K562 (cell line): Measurements from ENCODE around the gene MATK. TPM values are rescaled to one million over a fixed set of nuclear protein-coding genes. Genes with fewer than 3 reads are reported as not detected.

Experiments used
- CTCF ChIP-seq, 3 experiments: IDR thresholded peaks in 2 of 3; conservative IDR thresholded peaks in 1 of 3; 2 replicates each; pipeline ENCODE4 v1.5.1; 2011 to 2012; ENCODE audit warnings: low read length in 3 of 3, mild to moderate bottlenecking in 3 of 3, control low read depth in 2 of 3, improper control_type of control experiment in 1 of 3, inconsistent platforms in 1 of 3, low read depth in 1 of 3, mixed read lengths in 1 of 3, moderate library complexity in 1 of 3; ENCODE audit not compliant: insufficient read depth in 2 of 3
- EZH2 ChIP-seq: IDR thresholded peaks from 2 replicates; pipeline ENCODE4 v1.6.1; 2012; ENCODE audit warnings: low read depth, mild to moderate bottlenecking, inconsistent platforms, low read length, borderline replicate concordance
- HNRNPUL1 ChIP-seq: fragments of 200-400 bp; formaldehyde crosslinking; IDR thresholded peaks from 2 replicates; pipeline ENCODE4 v1.6.1; 2017; ENCODE audit warnings: low read length
- NFXL1 ChIP-seq: fragments of 450-650 bp; formaldehyde crosslinking; IDR thresholded peaks from 2 replicates; pipeline ENCODE4 v1.4.0; 2021; ENCODE audit warnings: mild to moderate bottlenecking
- NRF1 ChIP-seq, 2 experiments: fragments of 450-650 bp; IDR thresholded peaks in 1 of 2; conservative IDR thresholded peaks in 1 of 2; 2 replicates each; pipeline ENCODE4 v1.6.1; 2014; ENCODE audit warnings: mild to moderate bottlenecking in 2 of 2
- TEAD4 ChIP-seq, 2 experiments: sonication (generic) in 1 of 2; formaldehyde crosslinking in 1 of 2; IDR thresholded peaks; 2 replicates each; pipeline versions ENCODE4 v1.6.1 to v1.8.0; 2012 to 2022; ENCODE audit warnings: borderline replicate concordance in 1 of 2, inconsistent platforms in 1 of 2, low read length in 1 of 2, mild to moderate bottlenecking in 1 of 2, missing genetic modification reagents in 1 of 2
- TFAM ChIP-seq: fragments of 250-450 bp; sonication (Bioruptor Pico); conservative IDR thresholded peaks from 2 replicates; pipeline ENCODE4 v1.5.0; 2021; ENCODE audit warnings: mild to moderate bottlenecking, moderate library complexity
- ZBTB33 ChIP-seq: sonication (generic); formaldehyde crosslinking; IDR thresholded peaks from 2 replicates; pipeline ENCODE4 v1.8.1; 2023; ENCODE audit warnings: mild to moderate bottlenecking, missing genetic modification reagents
- ZMIZ1 ChIP-seq, 2 experiments: fragments of 150-350 bp in 1 of 2; IDR thresholded peaks; 2 replicates each; pipeline ENCODE4 v1.6.1; 2012 to 2016; ENCODE audit warnings: low read depth in 2 of 2, low read length in 2 of 2, mild to moderate bottlenecking in 1 of 2, moderate library complexity in 1 of 2
- ZNF740 ChIP-seq, 3 experiments: fragments of 200-800 bp in 1 of 3; sonication (Bioruptor generic) in 1 of 3; sonication (generic) in 1 of 3; formaldehyde crosslinking in 1 of 3; IDR thresholded peaks; 2 replicates each; pipeline versions ENCODE4 v1.6.1 to v1.8.0; 2016 to 2022; ENCODE audit warnings: mild to moderate bottlenecking in 2 of 3, missing compliant biosample characterization in 2 of 3, missing genetic modification characterization in 2 of 3, missing genetic modification reagents in 1 of 3
- polyA plus RNA-seq, 8 experiments: library from polyadenylated mRNA; depleted of rRNA in 4 of 8; stranded (reverse) in 5 of 8; unstranded in 3 of 8; fragments of >200 nt; fragmentation: Nextera tagmentation in 2 of 8; fragmentation: Illumina TruSeq in 1 of 8; extraction: Ambion mirVana in 2 of 8; extraction: Trizol in 1 of 8; gene quantifications; 2 replicates each; pipeline versions ENCODE4 v1.2.1 to v1.2.3, GENCODE V29; 2011 to 2014; ENCODE audit warnings: inconsistent platforms in 1 of 8, missing spikeins in 1 of 8
- total RNA-seq, 7 experiments: library from RNA; depleted of rRNA in 6 of 7; stranded (reverse); fragments of >200 nt in 6 of 7; fragmentation: Illumina TruSeq in 2 of 7; extraction: Trizol in 2 of 7; gene quantifications; 2 replicates each; pipeline versions ENCODE4 v1.2.1 to v1.2.3, GENCODE V29; 2011 to 2021; ENCODE audit warnings: low replicate concordance in 1 of 7

Gene MATK
- total and polyA plus RNA-seq, 9 of the 15 experiments (the other 6 are each of a cell fraction or from before 2014, with no cell fraction given): 0.08 to 41.5 (median 21.4) TPM

GRCh38 chr19:3783660-3784584 lies 2.3 kb downstream of the MATK start (continued):
- TF ChIP-seq ZNF740 (CRISPR knock-in tag; IDR thresholded peaks at IDR 0.05) (no peak), ZNF740 (tag; IDR thresholded peaks at IDR 0.05) (no peak), TFAM (CRISPR knock-in tag) (no peak), NRF1 (conservative IDR thresholded peaks at IDR 0.05 in 1 of 2, IDR thresholded peaks at IDR 0.05 in 1 of 2) (no peak), ZMIZ1 (IDR thresholded peaks at IDR 0.05; ENCODE audit: low read depth in 2 of 2, low read length in 2 of 2) (no peak), TEAD4 (IDR thresholded peaks at IDR 0.05; ENCODE audit: low read length) (no peak), TEAD4 (CRISPR knock-in tag; IDR thresholded peaks at IDR 0.05; ENCODE audit: borderline replicate concordance) (no peak), CTCF (IDR thresholded peaks at IDR 0.05 in 2 of 3, conservative IDR thresholded peaks at IDR 0.05 in 1 of 3; ENCODE audit: insufficient read depth in 2 of 3, low read depth in 1 of 3, low read length in 3 of 3) (peak; percentile 39 to 45 (median 44); a peak in 5 of 6 replicates), ZBTB33 (peak; percentile 100), NFXL1 (CRISPR knock-in tag) (no peak), HNRNPUL1 (no peak), EZH2 (no peak)
- TF ChIP-seq, all 486 proteins: peak for 9
